Measurements from ENCODE around the gene SYT13.

GRCh38 chr11:45247433-45247832, 38.7 kb downstream of the SYT13 start:
- TF ChIP-seq CTCF (IDR thresholded peaks at IDR 0.05; ENCODE audit: insufficient read depth, low read depth, low read length) (no peak), EZH2 (IDR thresholded peaks at IDR 0.05; ENCODE audit: insufficient read depth, low read length) (no peak)

Measured in astrocyte (in vitro differentiated cells and primary cell).